Measurements from ENCODE around the gene ANKS6.
"Not testable (repeated sequence)": the region's sequence is repeated elsewhere in the genome, so short reads cannot be mapped to it uniquely, and the experiment has no call there.

The ANKS6 gene

GRCh38 chr9:98702835-98703380, 93.4 kb downstream of the ANKS6 start:
- DNase-seq (ENCODE audit: low read depth in 2 of 2) = no peak

- DNase-seq (ENCODE audit: low read depth in 2 of 2) = no peak
These were observed 94.0 kb downstream of the ANKS6 start for GRCh38 chr9:98702340-98702739.

DNA sequence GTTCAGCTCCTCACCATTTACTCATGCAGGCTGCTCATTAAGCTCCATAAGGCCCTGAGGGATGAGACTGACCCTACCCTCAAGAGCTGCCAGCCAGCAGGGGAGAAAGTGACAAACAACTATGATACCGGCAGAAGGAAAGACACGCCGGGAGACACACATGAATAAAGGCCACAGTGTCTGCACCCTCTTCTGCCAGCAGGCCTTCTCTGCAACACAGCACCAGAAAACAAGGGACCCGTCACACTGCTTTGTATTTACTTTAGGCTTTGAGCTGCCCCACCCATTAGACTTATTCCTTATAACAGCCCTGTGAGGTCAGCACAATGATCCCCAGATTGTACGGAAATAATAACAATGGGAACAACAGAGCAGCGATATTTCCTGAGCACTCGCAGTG, 94.8 kb downstream of the ANKS6 start:
- no peak for DNase-seq (ENCODE audit: low read depth in 2 of 2)

- DNase-seq (ENCODE audit: low read depth in 2 of 2) = no peak
These were observed 95.6 kb downstream of the ANKS6 start for GRCh38 chr9:98700801-98701200.

GRCh38 chr9:98698856-98699255, 97.5 kb downstream of the ANKS6 start:
- no peak for DNase-seq (ENCODE audit: low read depth in 2 of 2)

DNA sequence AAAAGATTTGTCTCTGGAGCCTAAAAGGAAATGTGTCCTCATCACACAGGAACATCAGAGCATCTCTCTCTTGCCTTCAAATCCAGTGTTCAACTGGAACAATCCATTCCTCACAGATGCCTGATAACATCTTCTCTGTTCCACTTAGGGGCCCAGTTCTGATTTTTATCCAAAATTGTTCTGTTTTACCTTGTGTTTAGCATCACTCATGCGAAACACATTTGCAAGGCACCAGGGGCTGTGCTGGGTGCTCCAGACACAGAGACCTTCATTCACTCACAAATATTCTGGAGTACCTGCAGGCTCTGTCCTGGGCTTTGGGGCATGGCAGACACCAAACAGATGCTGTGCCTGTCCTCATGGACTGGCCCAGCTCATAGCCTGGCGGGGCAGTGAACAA, 101.4 kb downstream of the ANKS6 start:
- no peak for DNase-seq (ENCODE audit: low read depth in 2 of 2)

DNA sequence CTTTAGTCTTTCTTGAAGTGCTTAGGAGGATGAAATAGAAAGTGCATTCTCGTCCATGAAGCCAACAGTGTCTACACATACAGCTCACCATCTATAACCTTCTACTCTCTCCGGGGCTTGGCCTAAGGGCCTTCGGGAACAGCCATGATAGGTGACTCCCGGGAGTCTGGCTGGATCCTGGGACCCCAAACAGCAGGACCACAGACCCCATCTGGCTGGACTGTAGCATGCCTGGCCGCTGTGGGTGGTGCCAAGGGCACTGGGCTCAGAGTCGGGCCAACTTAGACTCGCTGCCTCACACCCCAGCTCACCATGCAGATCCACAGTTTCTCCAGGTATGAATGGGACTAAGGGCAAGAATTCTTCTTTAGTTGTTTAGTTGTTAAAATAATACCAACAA, 104.0 kb downstream of the ANKS6 start:
- no peak for DNase-seq (ENCODE audit: low read depth in 2 of 2)

DNA sequence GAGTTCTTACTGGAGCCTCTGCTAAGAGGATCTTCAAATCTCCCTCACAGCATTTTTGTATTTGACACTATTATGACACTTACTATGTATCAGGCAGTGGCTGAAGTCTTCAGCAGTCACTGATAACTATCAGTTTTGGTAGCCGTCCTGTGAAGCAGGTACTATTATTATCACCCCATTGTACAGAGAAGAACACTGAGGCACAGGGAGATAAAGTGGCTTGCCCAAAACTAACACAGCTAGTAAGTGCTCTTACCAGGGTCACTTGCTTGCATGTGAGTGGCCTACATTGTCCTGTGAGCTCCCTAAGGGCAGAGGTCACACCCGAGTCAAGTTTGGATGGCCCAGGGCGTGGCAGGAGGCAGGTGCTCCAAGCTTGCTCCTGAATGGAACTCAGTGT, 104.5 kb downstream of the ANKS6 start:
- DNase-seq (ENCODE audit: low read depth in 2 of 2) = no peak

GRCh38 chr9:98690686-98691085, 105.7 kb downstream of the ANKS6 start:
- DNase-seq (ENCODE audit: low read depth in 2 of 2) = no peak

DNA sequence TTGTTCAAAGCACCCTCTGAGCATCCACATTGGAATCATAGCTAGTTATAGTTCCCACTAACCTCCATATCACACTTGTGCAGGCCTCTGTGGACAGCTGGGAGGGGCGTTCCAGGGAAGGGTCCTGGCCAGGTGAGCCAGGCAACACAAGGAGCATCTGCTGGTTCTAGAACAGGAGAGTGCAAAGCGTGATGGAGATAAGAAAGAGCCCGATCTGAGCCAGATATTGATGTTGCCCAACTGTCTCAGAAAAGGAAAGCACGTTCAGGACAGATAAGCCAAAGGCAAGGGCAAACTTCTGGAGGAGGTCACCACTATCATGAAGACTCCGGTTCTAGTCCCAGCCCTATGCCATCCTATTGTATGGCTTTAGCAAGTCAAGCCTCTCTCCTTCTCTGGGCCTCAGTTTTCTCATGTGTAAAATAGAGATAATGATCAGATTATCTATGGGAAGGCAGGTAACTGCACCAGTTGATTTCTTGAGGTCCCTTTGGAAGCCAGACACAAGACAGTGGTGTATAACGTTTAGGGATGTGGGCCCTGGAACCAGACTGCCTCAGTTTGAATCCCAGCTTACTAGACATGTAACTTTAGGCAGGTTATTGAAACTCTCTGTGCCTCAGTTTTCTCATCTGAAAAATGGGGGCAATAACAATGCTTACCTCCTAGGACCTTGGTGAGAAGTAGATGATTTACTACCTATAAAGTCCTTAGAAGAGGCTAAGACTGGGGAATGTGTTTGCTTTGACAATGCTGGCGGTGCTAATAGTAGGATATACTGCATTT, 107.5 kb downstream of the ANKS6 start:
- DNase-seq (ENCODE audit: low read depth in 2 of 2) = no peak

DNA sequence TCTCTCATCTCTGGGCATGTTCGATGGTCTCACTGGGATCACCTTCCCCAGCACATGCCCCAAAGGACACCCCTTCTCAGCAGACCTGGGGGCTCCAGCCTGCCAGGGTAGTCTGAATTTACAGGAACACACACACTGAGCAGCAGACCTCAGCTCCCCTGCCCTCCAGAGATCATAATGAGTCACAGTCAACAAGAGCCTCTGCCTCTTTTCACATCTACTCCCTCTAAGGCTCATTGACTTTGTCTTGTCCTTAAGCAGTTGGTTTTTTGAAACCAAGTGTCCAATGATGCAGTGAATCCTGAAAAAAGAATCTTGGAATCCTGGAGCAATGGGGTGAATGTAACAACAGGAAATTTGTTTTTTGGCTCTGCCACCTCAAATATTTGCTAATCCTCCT, 108.4 kb downstream of the ANKS6 start:
- DNase-seq (ENCODE audit: low read depth in 2 of 2) = no peak

- no peak for DNase-seq (ENCODE audit: low read depth in 2 of 2)
These were observed 109.1 kb downstream of the ANKS6 start for GRCh38 chr9:98686961-98687855.

GRCh38 chr9:98684816-98685215, 111.5 kb downstream of the ANKS6 start:
- not testable (repeated sequence) for DNase-seq (ENCODE audit: low read depth in 2 of 2)

All from stimulated activated CD4-positive, alpha-beta T cell treated with anti-CD3 and anti-CD28 coated beads, Interleukin-1b, Interleukin-23, amount 100 ng/mL, for 4 hours (primary cell).